Stimulated activated CD4-positive, alpha-beta T cell treated with anti-CD3 and anti-CD28 coated beads, Interleukin-1b, Interleukin-23, amount 100 ng/mL, for 48 hours (primary cell): ENCODE results near the gene TPRX2.
"Not testable (repeated sequence)": the region's sequence is repeated elsewhere in the genome, so short reads cannot be mapped to it uniquely, and the experiment has no call there.

Source experiments
- DNase-seq: peaks from one replicate; pipeline ENCODE4 v3.0.0-alpha.2; 2020

The TPRX2 gene

GRCh38 chr19:47858646-47859285 is at the start of gene TPRX2:
Gene TPRX2 (plus strand): TSS chr19:47859235. CDS start chr19:47859247, 12 bp downstream.
- not testable (repeated sequence) for DNase-seq

GRCh38 chr19:47813304-47813994 is 45.6 kb upstream of the TPRX2 start:
- peak; percentile 78 for DNase-seq

- DNase-seq = no peak
Observed at GRCh38 chr19:47813995-47814328, 45.1 kb upstream of the TPRX2 start.

- DNase-seq = not testable (repeated sequence)
Observed at GRCh38 chr19:47816270-47816669, 42.8 kb upstream of the TPRX2 start.

- DNase-seq = not testable (repeated sequence)
Observed at GRCh38 chr19:47818221-47818620, 40.8 kb upstream of the TPRX2 start.

GRCh38 chr19:47819858-47820257 is 39.2 kb upstream of the TPRX2 start:
- no peak for DNase-seq

GRCh38 chr19:47820410-47820809 is 38.6 kb upstream of the TPRX2 start:
- no peak for DNase-seq

GRCh38 chr19:47821460-47822020 is 37.5 kb upstream of the TPRX2 start, which contains the start of gene CRX:
Gene CRX (plus strand): TSS chr19:47821937. CDS start chr19:47834444, 12,507 bp downstream.
- DNase-seq = no peak

GRCh38 chr19:47824396-47824795 is 34.6 kb upstream of the TPRX2 start:
- DNase-seq = no peak

- DNase-seq = no peak
Observed at GRCh38 chr19:47826800-47827199, 32.2 kb upstream of the TPRX2 start.

GRCh38 chr19:47832723-47833122 is 26.3 kb upstream of the TPRX2 start:
- DNase-seq = no peak

GRCh38 chr19:47836038-47836437 is 23.0 kb upstream of the TPRX2 start:
- DNase-seq = no peak

- no peak for DNase-seq
Observed at GRCh38 chr19:47839411-47839810, 19.6 kb upstream of the TPRX2 start.

- DNase-seq = no peak
Observed at GRCh38 chr19:47839913-47840312, 19.1 kb upstream of the TPRX2 start.

GRCh38 chr19:47842941-47843340 is 16.1 kb upstream of the TPRX2 start:
- DNase-seq = no peak

- DNase-seq = no peak
Observed at GRCh38 chr19:47848425-47848822, 10.6 kb upstream of the TPRX2 start.

GRCh38 chr19:47848823-47849473 is 10.1 kb upstream of the TPRX2 start:
- peak; percentile 49 for DNase-seq

- no peak for DNase-seq
Observed at GRCh38 chr19:47853003-47853402, 6.0 kb upstream of the TPRX2 start.

- DNase-seq = no peak
Observed at GRCh38 chr19:47854459-47854858, 4.6 kb upstream of the TPRX2 start.

- not testable (repeated sequence) for DNase-seq
Observed at GRCh38 chr19:47858231-47858630, 804 bp upstream of the TPRX2 start.

- DNase-seq = not testable (repeated sequence)
Observed at GRCh38 chr19:47859838-47860237, 803 bp downstream of the TPRX2 start.

- DNase-seq = no peak
Observed at GRCh38 chr19:47860602-47861297, 1.7 kb downstream of the TPRX2 start.

- DNase-seq = no peak
Observed at GRCh38 chr19:47861630-47862029, 2.6 kb downstream of the TPRX2 start.
